Upper lobe of left lung (tissue), 4 donors: Measurements from ENCODE around the gene TF.

Source experiments
- CTCF ChIP-seq, 6 experiments: fragments of 450-650 bp in 4 of 6; fragments of 200-600 bp in 2 of 6; sonication (generic) in 2 of 6; IDR thresholded peaks; one replicate each; pipeline ENCODE4 v1.5.1; 2016 to 2019; ENCODE audit warnings: antibody characterized with exemption in 6 of 6
- POLR2A ChIP-seq, 4 donors: fragments of 450-650 bp; IDR thresholded peaks; one replicate each; pipeline ENCODE4 v1.5.1; 2016 to 2017; ENCODE audit warnings: antibody characterized with exemption in 4 of 4, mild to moderate bottlenecking in 2 of 4

DNA sequence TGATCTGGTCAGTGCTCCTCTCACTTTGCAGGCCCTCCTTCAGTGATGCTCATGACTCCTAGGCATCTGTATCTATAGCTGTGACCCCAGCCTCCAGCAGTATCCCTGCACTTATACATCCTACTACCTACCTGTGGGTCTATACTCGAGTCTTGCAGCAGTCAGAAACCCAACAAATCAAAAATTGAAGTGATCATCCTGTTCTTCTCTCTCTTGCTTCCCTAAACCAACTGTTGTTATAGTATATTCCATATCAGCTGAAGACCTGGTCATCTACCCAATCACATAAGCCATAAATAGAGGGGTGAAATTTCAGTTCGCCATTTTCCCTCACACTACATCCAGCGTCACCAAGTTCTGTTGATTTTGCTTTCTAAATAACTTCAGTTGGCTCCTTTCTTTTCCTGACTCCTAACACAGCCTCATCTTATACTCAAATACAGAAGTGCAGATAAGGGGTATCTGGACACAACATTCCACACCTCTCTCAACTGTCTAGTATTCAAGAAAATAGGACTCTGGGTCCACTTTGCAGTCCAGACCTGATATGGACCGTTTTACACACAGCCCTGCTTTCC, 33.5 kb downstream of the TF start:
- no peak for TF ChIP-seq CTCF (IDR thresholded peaks at IDR 0.05)
- no peak for TF ChIP-seq POLR2A (IDR thresholded peaks at IDR 0.05)
